SK-N-SH (cell line): Measurements from ENCODE around the gene COL23A1.

Experiments used
- CTCF ChIP-seq: fragments of 200-600 bp; sonication (generic); IDR thresholded peaks from 2 replicates; pipeline ENCODE4 v1.6.1; 2017; ENCODE audit warnings: antibody characterized with exemption, mild to moderate bottlenecking, moderate library complexity
- EP300 ChIP-seq, 2 experiments: IDR thresholded peaks; 2 replicates each; pipeline versions ENCODE4 v1.4.0 to v1.6.1; 2012; ENCODE audit warnings: borderline replicate concordance in 1 of 2, low read depth in 1 of 2, low read length in 1 of 2
- MAX ChIP-seq: IDR thresholded peaks from 2 replicates; pipeline ENCODE4 v1.4.0; 2012; ENCODE audit warnings: low read depth
- MXI1 ChIP-seq: IDR thresholded peaks from 2 replicates; pipeline ENCODE4 v1.6.1; 2012; ENCODE audit warnings: mild to moderate bottlenecking, low read depth, low read length, improper control_type of control experiment
- NRF1 ChIP-seq: IDR thresholded peaks from 2 replicates; pipeline ENCODE4 v1.6.1; 2012; ENCODE audit warnings: low read depth, mild to moderate bottlenecking, low read length
- RCOR1 ChIP-seq: fragments of 150-350 bp; IDR thresholded peaks from 2 replicates; pipeline ENCODE4 v1.6.1; 2017; ENCODE audit warnings: antibody characterized with exemption, low read length
- USF1 ChIP-seq: IDR thresholded peaks from 2 replicates; pipeline ENCODE4 v1.4.0; 2012; ENCODE audit warnings: low read depth, borderline replicate concordance
- ZBTB33 ChIP-seq: IDR thresholded peaks from 2 replicates; pipeline ENCODE4 v1.4.0; 2012; ENCODE audit warnings: low read depth, borderline replicate concordance

- TF ChIP-seq CTCF (no peak), MAX (no peak), USF1 (no peak), RCOR1 (no peak), MXI1 (no peak), NRF1 (no peak), ZBTB33 (no peak), EP300 (IDR thresholded peaks at IDR 0.05; ENCODE audit: borderline replicate concordance in 1 of 2, low read depth in 1 of 2, low read length in 1 of 2) (no peak)
Measured at GRCh38 chr5:178259623-178260536, 330.3 kb downstream of the COL23A1 start.
